ENCODE measurements around the gene TBC1D10B. TPM values are rescaled to one million over a fixed set of nuclear protein-coding genes. Genes with fewer than 3 reads are reported as not detected.

Gene TBC1D10B
- total and polyA plus RNA-seq, 2 experiments from 2014 or later = 29.3 to 37.9 TPM

DNA sequence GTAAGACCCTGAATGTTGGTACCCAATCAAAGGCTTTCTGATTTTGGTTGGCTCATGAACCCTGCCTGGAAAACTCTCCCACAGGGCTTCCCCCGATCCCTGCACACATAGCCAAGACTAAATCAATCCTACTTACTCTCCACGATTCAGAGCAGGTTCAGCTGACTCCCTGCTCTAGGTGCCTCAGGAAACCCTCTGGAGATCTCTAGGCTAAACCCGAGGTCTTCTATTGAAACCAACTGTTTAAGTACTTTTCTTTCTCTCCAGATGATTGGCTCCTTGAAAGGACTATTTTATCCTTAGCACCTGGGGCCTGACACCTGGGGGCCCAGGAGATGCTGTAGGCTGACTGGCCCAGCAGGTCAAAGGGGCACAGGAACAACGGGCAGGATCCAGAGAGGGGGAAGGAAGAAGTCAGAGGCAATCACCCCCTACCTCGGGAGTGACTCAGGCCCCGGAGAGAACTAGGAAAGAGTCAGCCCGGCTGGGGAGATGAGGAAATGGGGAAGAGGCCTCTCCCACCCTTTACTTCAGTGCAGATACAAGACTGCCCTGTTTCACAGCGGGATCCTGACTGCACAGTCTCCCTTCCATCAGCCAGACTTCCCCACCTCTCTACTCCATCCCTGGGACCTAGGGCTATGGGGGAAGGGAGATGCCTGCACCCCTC is 2.0 kb downstream of the TBC1D10B start:
- Histone ChIP-seq H3K4me3 (peak overlapping the region; percentile 85), H4K20me1 (ENCODE audit: insufficient read depth, poor library complexity, severe bottlenecking) (peaks cover 47% of the 10 kb centered on the region), H3K36me3 (replicated peaks; ENCODE audit: insufficient read depth, low read depth) (no peaks in the 10 kb centered on the region), H3K4me2 (peak overlapping the region; percentile 96), H3K9me3 (ENCODE audit: low read depth) (no peaks in the 10 kb centered on the region), H3K27me3 (no peaks in the 10 kb centered on the region), H3K4me1 (ENCODE audit: insufficient read depth) (peaks cover 12% of the 10 kb centered on the region), H3K79me2 (peaks cover 66% of the 10 kb centered on the region), H3K9me2 (replicated peaks; ENCODE audit: insufficient read depth) (no peaks in the 10 kb centered on the region), H3K27ac (peak overlapping the region; percentile 68), H2AFZ (no peak overlapping the region)
- TF ChIP-seq, protein P1, sequence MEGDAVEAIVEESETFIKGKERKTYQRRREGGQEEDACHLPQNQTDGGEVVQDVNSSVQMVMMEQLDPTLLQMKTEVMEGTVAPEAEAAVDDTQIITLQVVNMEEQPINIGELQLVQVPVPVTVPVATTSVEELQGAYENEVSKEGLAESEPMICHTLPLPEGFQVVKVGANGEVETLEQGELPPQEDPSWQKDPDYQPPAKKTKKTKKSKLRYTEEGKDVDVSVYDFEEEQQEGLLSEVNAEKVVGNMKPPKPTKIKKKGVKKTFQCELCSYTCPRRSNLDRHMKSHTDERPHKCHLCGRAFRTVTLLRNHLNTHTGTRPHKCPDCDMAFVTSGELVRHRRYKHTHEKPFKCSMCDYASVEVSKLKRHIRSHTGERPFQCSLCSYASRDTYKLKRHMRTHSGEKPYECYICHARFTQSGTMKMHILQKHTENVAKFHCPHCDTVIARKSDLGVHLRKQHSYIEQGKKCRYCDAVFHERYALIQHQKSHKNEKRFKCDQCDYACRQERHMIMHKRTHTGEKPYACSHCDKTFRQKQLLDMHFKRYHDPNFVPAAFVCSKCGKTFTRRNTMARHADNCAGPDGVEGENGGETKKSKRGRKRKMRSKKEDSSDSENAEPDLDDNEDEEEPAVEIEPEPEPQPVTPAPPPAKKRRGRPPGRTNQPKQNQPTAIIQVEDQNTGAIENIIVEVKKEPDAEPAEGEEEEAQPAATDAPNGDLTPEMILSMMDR (IDR thresholded peaks at IDR 0.05; ENCODE audit: poor library complexity) = no peak
- no peak for TF ChIP-seq EZH2 (IDR thresholded peaks at IDR 0.05; ENCODE audit: borderline replicate concordance)
- TF ChIP-seq EZH2phosphoT487 (IDR thresholded peaks at IDR 0.05; ENCODE audit: low read depth, severe bottlenecking, unreplicated experiment) = no peak
- DNase-seq (ENCODE audit: low spot score) = peak; percentile 71
- 9% methylated on average over 8 of the region's 8 CpGs for WGBS (ENCODE audit: low lambda C conversion rate, missing lambda C conversion rate)

DNA sequence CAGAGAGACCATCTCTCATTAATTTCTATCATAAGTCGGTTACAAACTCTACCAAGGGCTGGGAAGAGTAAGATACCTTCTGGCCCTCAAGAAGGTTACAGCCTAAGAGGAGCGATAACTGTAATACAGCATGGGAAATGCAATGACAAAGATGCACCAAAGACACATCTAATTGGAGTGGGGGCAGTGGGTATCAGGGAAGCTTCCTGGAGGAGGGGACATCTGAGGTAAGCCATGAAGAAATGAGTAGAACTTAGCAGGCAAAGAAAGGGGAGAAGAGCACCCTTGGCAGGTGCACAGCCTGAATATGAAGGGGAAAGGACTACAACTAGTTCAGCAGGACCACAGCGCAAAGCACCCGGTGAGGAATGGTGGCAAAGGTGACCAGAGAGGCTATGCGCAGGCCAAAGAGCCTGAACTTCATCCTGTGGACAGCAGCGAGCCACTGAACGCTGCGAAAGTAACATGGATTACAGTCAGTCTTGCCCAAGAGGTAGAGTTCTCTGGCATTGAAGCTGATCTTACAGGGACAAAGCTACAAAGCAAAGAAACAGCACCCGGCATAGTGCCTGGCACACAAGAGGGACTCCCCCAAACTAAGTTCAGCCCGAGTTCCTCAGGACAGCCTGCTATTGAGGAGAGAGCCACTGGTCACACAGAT is 2.8 kb downstream of the TBC1D10B start:
- 89% methylated on average over 10 of the region's 10 CpGs for WGBS (ENCODE audit: low lambda C conversion rate, missing lambda C conversion rate)
- Histone ChIP-seq H3K4me2 (peak overlapping the region; percentile 96), H3K36me3 (replicated peaks; ENCODE audit: insufficient read depth, low read depth) (no peaks in the 10 kb centered on the region), H3K27ac (peak overlapping the region; percentile 68), H3K9me2 (replicated peaks; ENCODE audit: insufficient read depth) (no peaks in the 10 kb centered on the region), H3K27me3 (no peaks in the 10 kb centered on the region), H3K4me1 (ENCODE audit: insufficient read depth) (peaks cover 12% of the 10 kb centered on the region), H4K20me1 (ENCODE audit: insufficient read depth, poor library complexity, severe bottlenecking) (peaks cover 50% of the 10 kb centered on the region), H3K4me3 (peak overlapping the region; percentile 85), H2AFZ (no peak overlapping the region), H3K79me2 (peaks cover 74% of the 10 kb centered on the region), H3K9me3 (ENCODE audit: low read depth) (no peaks in the 10 kb centered on the region)
- DNase-seq (ENCODE audit: low spot score) = peak; percentile 10
- no peak for TF ChIP-seq EZH2 (IDR thresholded peaks at IDR 0.05; ENCODE audit: borderline replicate concordance)
- TF ChIP-seq, protein P1 (IDR thresholded peaks at IDR 0.05; ENCODE audit: poor library complexity) = no peak
- no peak for TF ChIP-seq EZH2phosphoT487 (IDR thresholded peaks at IDR 0.05; ENCODE audit: low read depth, severe bottlenecking, unreplicated experiment)

GRCh38 chr16:30366511-30366910 is 3.8 kb downstream of the TBC1D10B start:
- H3K36me3 ChIP-seq (replicated peaks; ENCODE audit: insufficient read depth, low read depth) = no peaks in the 10 kb centered on the region
- H2AFZ ChIP-seq = no peak overlapping the region
- peaks cover 84% of the 10 kb centered on the region for H3K79me2 ChIP-seq
- peaks cover 11% of the 10 kb centered on the region for H3K4me1 ChIP-seq (ENCODE audit: insufficient read depth)
- WGBS (ENCODE audit: low lambda C conversion rate, missing lambda C conversion rate) = 87% methylated on average over 4 of the region's 4 CpGs
- no peaks in the 10 kb centered on the region for H3K27me3 ChIP-seq
- no peak for DNase-seq (ENCODE audit: low spot score)
- peaks cover 50% of the 10 kb centered on the region for H4K20me1 ChIP-seq (ENCODE audit: insufficient read depth, poor library complexity, severe bottlenecking)
- no peak overlapping the region for H3K27ac ChIP-seq
- TF ChIP-seq, protein P1 (IDR thresholded peaks at IDR 0.05; ENCODE audit: poor library complexity) = no peak
- no peak for TF ChIP-seq EZH2phosphoT487 (IDR thresholded peaks at IDR 0.05; ENCODE audit: low read depth, severe bottlenecking, unreplicated experiment)
- no peak for TF ChIP-seq EZH2 (IDR thresholded peaks at IDR 0.05; ENCODE audit: borderline replicate concordance)
- H3K4me2 ChIP-seq = peak overlapping the region; percentile 96
- H3K9me3 ChIP-seq (ENCODE audit: low read depth) = no peaks in the 10 kb centered on the region
- H3K9me2 ChIP-seq (replicated peaks; ENCODE audit: insufficient read depth) = no peaks in the 10 kb centered on the region
- no peak overlapping the region for H3K4me3 ChIP-seq

Measured in hepatocyte (in vitro differentiated cells).